GM13976 (cell line): ENCODE results near the gene ACBD3.

Experiments
- DNase-seq: peaks from one replicate; pipeline ENCODE4 v3.0.0; 2012; ENCODE audit warnings: low spot score
- in situ Hi-C: fragments of 300-500 bp; cut with MboI; formaldehyde crosslinking; loops from one replicate; pipeline ENCODE4 v1.12.0; 2022; ENCODE audit warnings: low sequenced_read_pairs, mixed read lengths, inconsistent platforms; ENCODE audit not compliant: unreplicated experiment
- TF ChIP-seq, protein P1 (sequence below): IDR thresholded peaks from 2 replicates; pipeline ENCODE4 v1.5.1; 2012; ENCODE audit warnings: borderline replicate concordance, mild to moderate bottlenecking; ENCODE audit not compliant: insufficient read depth; ENCODE audit errors: extremely low read depth, missing control alignments, control extremely low read depth

Gene ACBD3

DNA sequence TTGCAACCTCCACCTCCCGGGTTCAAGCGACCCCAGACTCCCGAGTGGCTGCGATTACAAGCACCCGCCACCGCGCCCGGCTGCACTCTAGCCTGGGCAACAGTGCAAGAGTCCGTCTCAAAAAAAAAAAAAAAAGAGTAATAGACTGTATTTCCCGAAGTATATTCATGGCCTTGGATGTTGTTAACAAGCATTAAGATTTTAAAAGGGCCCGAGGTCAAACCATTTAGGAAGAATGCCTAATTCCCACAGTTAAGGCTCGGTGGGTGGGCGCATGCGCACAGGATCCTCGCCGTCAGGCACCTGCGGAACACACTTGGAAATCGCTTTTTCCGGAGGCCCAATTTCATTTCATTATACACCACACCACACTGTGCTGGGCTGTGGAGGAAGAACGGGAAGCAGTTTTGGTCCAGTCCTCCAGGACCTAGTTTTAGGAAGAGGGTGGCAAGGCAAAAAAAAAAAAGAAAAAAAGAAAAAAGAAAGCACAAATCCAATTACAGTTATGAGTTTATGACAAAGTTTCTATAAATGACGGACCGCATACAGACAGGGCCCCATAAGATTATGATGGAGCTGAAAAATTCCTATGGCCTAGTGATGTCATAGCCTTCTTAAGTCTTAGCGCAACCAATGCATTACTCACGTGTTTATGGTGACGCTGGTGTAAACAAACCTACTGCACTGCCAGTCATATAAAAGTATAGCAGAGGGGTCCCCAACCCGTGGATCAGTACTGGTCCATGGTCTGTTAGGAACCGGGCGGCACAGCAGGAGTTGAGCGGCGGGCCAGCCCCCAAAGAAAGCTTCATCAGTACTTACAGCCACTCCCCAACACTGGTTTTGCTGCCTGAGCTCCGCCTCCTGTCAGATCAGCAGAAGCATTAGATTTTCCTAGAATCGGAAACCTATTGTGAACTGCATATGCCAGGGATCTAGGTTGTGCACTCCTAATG, 85.8 kb downstream of the ACBD3 start:
- TF ChIP-seq, protein P1, sequence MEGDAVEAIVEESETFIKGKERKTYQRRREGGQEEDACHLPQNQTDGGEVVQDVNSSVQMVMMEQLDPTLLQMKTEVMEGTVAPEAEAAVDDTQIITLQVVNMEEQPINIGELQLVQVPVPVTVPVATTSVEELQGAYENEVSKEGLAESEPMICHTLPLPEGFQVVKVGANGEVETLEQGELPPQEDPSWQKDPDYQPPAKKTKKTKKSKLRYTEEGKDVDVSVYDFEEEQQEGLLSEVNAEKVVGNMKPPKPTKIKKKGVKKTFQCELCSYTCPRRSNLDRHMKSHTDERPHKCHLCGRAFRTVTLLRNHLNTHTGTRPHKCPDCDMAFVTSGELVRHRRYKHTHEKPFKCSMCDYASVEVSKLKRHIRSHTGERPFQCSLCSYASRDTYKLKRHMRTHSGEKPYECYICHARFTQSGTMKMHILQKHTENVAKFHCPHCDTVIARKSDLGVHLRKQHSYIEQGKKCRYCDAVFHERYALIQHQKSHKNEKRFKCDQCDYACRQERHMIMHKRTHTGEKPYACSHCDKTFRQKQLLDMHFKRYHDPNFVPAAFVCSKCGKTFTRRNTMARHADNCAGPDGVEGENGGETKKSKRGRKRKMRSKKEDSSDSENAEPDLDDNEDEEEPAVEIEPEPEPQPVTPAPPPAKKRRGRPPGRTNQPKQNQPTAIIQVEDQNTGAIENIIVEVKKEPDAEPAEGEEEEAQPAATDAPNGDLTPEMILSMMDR, result no peak
- DNase-seq, result peak; percentile 68
- in situ Hi-C loops, result no loop called here

- TF ChIP-seq, protein P1, result no peak
- in situ Hi-C loops, result no loop called here
- no peak for DNase-seq
Observed at GRCh38 chr1:226098870-226099835, 87.4 kb downstream of the ACBD3 start.

DNA sequence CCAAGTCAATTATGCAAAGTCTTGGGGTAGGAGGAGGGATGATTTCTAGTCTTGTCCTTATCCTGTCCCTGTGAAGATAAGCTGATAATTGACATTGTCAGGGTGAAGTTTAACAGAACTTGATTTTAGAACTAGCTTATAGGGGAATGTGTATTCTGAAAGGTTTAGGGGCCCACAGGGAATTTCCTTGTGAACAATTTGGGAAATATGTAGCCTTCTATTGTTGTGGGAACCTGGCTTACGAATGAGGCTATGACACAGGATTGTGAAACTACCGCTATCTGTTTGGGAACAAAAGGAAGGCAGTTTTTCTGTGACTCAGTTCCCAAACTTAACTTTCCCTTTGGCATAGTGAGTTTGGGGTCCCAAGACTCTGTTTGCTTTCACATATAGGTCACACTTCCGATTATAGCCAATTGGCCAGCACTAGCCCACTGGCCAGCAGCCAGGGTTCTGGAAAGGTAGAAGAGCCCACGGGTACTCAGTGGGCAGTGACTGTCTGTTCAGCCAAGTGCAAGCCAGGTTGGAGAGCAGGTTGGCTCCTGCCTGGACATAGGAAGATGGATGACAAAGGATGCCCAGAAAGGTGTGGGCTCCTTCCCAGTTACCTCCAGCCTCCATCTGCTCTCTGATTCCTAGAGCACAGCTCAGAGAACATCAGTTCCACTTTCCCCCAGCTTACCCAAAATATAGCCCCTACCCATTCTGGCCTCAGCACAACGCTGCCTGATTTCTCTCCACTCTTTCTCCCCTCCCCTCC, 88.5 kb downstream of the ACBD3 start:
- in situ Hi-C loops, result no loop called here
- TF ChIP-seq, protein P1, result no peak
- no peak for DNase-seq

DNA sequence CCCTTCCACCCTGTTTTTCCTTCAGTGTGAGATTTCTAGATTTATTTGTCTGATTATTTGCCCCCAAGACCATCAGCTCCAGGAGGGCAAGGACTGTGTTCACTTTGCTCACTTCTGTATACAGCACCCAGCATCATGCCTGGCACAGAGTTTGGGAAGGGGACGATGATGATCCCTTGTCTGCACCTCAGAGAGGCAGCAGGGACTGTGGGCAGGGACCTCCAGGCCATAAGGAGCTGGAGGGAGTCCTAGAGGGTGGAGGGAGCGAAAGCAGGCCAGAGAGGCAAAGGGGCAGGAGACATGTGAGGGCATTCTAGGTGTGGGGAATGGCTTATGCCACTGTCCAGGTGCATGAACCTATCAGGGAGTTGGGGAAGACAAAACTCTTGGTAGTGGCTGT, 91.3 kb downstream of the ACBD3 start:
- DNase-seq, result no peak
- in situ Hi-C loops, result no loop called here
- TF ChIP-seq, protein P1, result no peak
